PFSK-1 (cell line): ENCODE data around the gene ADAM15.

Experiments
- FOXP2 ChIP-seq: optimal IDR thresholded peaks from 2 replicates; pipeline ENCODE3; 2011; ENCODE audit warnings: borderline replicate concordance, control low read depth, inconsistent platforms; ENCODE audit not compliant: insufficient read depth; ENCODE audit errors: extremely low read length, extremely low read depth
- POLR2AphosphoS5 ChIP-seq: IDR thresholded peaks from 2 replicates; pipeline ENCODE4 v1.6.1; 2012; ENCODE audit warnings: low read depth, mild to moderate bottlenecking, control low read depth, low read length, moderate library complexity
- SIN3A ChIP-seq: IDR thresholded peaks from 2 replicates; pipeline ENCODE4 v1.6.1; 2012; ENCODE audit warnings: mild to moderate bottlenecking, low read length, moderate library complexity, borderline replicate concordance; ENCODE audit not compliant: insufficient read depth
- TAF1 ChIP-seq: IDR thresholded peaks from 2 replicates; pipeline ENCODE4 v1.6.1; 2012; ENCODE audit warnings: low read length, control low read depth, borderline replicate concordance; ENCODE audit not compliant: insufficient read depth
- TF ChIP-seq, protein P1 (sequence below), 2 experiments: IDR thresholded peaks; 2 replicates each; pipeline versions ENCODE4 v1.6.1 to v1.8.0; 2011 to 2012; ENCODE audit warnings: low read depth in 2 of 2, low read length in 2 of 2, control low read depth in 1 of 2, inconsistent platforms in 1 of 2, mild to moderate bottlenecking in 1 of 2, moderate library complexity in 1 of 2; ENCODE audit not compliant: insufficient read depth in 1 of 2

DNA sequence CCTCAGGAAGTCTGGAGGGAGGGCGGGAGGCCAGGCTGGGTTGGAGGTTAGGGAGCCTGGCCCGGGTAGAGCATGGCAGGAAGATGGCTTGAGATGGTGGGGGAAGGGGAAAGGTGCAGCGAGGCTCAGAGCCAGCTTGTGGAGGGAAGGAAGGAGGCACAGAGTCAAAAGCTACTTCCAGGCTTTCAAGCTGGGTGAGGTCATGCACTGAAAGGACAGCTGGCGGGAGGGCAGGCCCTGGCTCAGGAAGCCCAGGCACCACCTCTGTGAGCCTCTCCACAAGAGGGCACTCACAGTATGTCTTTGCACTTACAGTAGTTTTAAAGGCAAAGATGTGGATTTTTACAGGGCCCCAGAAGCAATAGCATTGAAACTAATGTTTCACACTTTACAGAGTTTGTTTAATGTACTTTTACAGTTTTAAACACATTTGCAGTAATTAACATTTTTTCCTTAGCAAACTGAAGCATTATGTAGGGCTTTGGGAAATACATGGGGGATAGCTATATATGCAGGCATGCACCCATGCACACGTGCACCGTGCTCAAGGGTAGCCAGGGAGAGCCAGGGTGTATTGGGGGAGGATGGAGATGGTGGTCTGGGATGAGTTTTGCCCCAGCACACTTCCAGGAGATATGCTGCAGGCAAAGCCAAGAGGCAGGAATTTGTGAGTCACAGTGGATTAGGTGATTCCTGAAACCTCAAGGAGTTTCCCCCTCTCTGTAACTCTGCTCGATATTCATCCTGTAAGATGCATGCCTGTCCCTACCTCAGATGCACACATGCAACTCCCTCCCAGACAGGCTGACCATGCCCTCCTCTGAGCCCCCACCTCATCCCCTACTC is 6.1 kb upstream of the ADAM15 start:
- TF ChIP-seq, protein P1, sequence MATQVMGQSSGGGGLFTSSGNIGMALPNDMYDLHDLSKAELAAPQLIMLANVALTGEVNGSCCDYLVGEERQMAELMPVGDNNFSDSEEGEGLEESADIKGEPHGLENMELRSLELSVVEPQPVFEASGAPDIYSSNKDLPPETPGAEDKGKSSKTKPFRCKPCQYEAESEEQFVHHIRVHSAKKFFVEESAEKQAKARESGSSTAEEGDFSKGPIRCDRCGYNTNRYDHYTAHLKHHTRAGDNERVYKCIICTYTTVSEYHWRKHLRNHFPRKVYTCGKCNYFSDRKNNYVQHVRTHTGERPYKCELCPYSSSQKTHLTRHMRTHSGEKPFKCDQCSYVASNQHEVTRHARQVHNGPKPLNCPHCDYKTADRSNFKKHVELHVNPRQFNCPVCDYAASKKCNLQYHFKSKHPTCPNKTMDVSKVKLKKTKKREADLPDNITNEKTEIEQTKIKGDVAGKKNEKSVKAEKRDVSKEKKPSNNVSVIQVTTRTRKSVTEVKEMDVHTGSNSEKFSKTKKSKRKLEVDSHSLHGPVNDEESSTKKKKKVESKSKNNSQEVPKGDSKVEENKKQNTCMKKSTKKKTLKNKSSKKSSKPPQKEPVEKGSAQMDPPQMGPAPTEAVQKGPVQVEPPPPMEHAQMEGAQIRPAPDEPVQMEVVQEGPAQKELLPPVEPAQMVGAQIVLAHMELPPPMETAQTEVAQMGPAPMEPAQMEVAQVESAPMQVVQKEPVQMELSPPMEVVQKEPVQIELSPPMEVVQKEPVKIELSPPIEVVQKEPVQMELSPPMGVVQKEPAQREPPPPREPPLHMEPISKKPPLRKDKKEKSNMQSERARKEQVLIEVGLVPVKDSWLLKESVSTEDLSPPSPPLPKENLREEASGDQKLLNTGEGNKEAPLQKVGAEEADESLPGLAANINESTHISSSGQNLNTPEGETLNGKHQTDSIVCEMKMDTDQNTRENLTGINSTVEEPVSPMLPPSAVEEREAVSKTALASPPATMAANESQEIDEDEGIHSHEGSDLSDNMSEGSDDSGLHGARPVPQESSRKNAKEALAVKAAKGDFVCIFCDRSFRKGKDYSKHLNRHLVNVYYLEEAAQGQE (IDR thresholded peaks at IDR 0.05; ENCODE audit: insufficient read depth in 1 of 2, low read depth in 2 of 2, low read length in 2 of 2) = no peak
- no peak for TF ChIP-seq POLR2AphosphoS5
- TF ChIP-seq TAF1 = no peak
- TF ChIP-seq SIN3A = no peak
- no peak for TF ChIP-seq FOXP2
